CD8-positive, alpha-beta memory T cell (primary cell): ENCODE results near the gene LRGUK. TPM values are rescaled to one million over a fixed set of nuclear protein-coding genes. Genes with fewer than 3 reads are reported as not detected.

Experiments used
- CTCF ChIA-PET: fragments of 350-600 bp; sonication (Branson Sonifier 250); formaldehyde crosslinking; loops from one replicate; lab custom pipeline; 2021; ENCODE audit warnings: antibody characterized with exemption; lab: Charles Lee
- POLR2A ChIA-PET: fragments of 350-600 bp; sonication (Branson Sonifier 250); formaldehyde crosslinking; loops from one replicate; lab custom pipeline; 2021; ENCODE audit warnings: antibody characterized with exemption; lab: Charles Lee
- DNase-seq, 5 donors: peaks; one replicate each; pipeline versions ENCODE4 v3.0.0 to v3.0.0-alpha.2; 2020 to 2022; ENCODE audit warnings: mixed read lengths in 1 of 5
- H3K27ac ChIP-seq: one replicate; pipeline ENCODE4 v1.7.0; 2013; ENCODE audit warnings: low read depth, mild to moderate bottlenecking, low read length, moderate library complexity
- H3K27me3 ChIP-seq: 2 replicates; pipeline ENCODE4 v1.7.0; 2013; ENCODE audit warnings: low read length, mild to moderate bottlenecking; ENCODE audit not compliant: insufficient read depth, poor library complexity, severe bottlenecking
- H3K36me3 ChIP-seq: 2 replicates; pipeline ENCODE4 v1.7.0; 2013; ENCODE audit warnings: mild to moderate bottlenecking, low read length, moderate library complexity; ENCODE audit not compliant: insufficient read depth
- H3K4me1 ChIP-seq: 2 replicates; pipeline ENCODE4 v1.7.0; 2013; ENCODE audit warnings: mild to moderate bottlenecking, low read length, moderate library complexity; ENCODE audit not compliant: insufficient read depth
- H3K4me3 ChIP-seq: 2 replicates; pipeline ENCODE4 v1.7.0; 2013; ENCODE audit warnings: mild to moderate bottlenecking, low read length
- H3K9me3 ChIP-seq: 2 replicates; pipeline ENCODE4 v1.7.0; 2013; ENCODE audit warnings: mild to moderate bottlenecking, low read length
- H3K27ac Mint-ChIP-seq, 8 donors: one replicate each; pipeline ENCODE4 v1.8.0; 2020 to 2021; ENCODE audit warnings: mixed read lengths in 8 of 8, mild to moderate bottlenecking in 6 of 8, inconsistent platforms in 3 of 8, moderate library complexity in 3 of 8
- H3K27me3 Mint-ChIP-seq, 2 donors: one replicate each; pipeline ENCODE4 v1.8.0; 2020 to 2021; ENCODE audit warnings: mixed read lengths in 2 of 2, mild to moderate bottlenecking in 1 of 2, moderate library complexity in 1 of 2
- H3K36me3 Mint-ChIP-seq, 3 donors: one replicate each; pipeline ENCODE4 v1.8.0; 2020 to 2021; ENCODE audit warnings: mixed read lengths in 3 of 3, inconsistent platforms in 1 of 3, mild to moderate bottlenecking in 1 of 3
- H3K4me1 Mint-ChIP-seq, 3 donors: one replicate each; pipeline ENCODE4 v1.8.0; 2020 to 2021; ENCODE audit warnings: mixed read lengths in 3 of 3, inconsistent platforms in 1 of 3, mild to moderate bottlenecking in 1 of 3
- H3K4me3 Mint-ChIP-seq, 7 donors: one replicate each; pipeline ENCODE4 v1.8.0; 2020 to 2021; ENCODE audit warnings: mixed read lengths in 7 of 7, mild to moderate bottlenecking in 6 of 7, moderate library complexity in 4 of 7, inconsistent platforms in 2 of 7
- H3K9me3 Mint-ChIP-seq, 5 donors: one replicate each; pipeline ENCODE4 v1.8.0; 2020 to 2022; ENCODE audit warnings: mixed read lengths in 5 of 5, mild to moderate bottlenecking in 3 of 5, moderate library complexity in 2 of 5, inconsistent platforms in 1 of 5
- polyA plus RNA-seq: library from polyadenylated mRNA; unstranded; fragments of 300-500 nt; fragmentation: Illumina TruSeq; gene quantifications from one replicate; pipeline ENCODE4 v1.2.3, GENCODE V29; 2021
- total RNA-seq, 2 experiments: library from RNA; stranded (reverse); gene quantifications; one replicate each; pipeline ENCODE4 v1.2.3, GENCODE V29; 2021

The LRGUK gene
- total and polyA plus RNA-seq, 3 experiments from 2014 or later = 0.18 to 0.31 TPM; not detected in 1

GRCh38 chr7:134086998-134087735 is 40.0 kb upstream of the LRGUK start:
- CTCF ChIA-PET = no interaction called here
- Histone ChIP-seq H3K9me3 (no peaks in the 10 kb centered on the region), H3K27me3 (no peaks in the 10 kb centered on the region), H3K4me1 (peaks cover 4% of the 10 kb centered on the region), H3K4me3 (no peak overlapping the region), H3K36me3 (no peaks in the 10 kb centered on the region), H3K27ac (no peak overlapping the region)
- Mint-ChIP-seq H3K4me3 (no peak overlapping the region), H3K27ac (no peak overlapping the region), H3K36me3 (peaks cover 0 to 23% (median 2%) of the 10 kb centered on the region in 3 donors), H3K4me1 (no peaks in the 10 kb centered on the region), H3K9me3 (peaks cover 13 to 37% (median 32%) of the 10 kb centered on the region in 5 donors), H3K27me3 (no peaks in the 10 kb centered on the region)
- no peak for DNase-seq
- POLR2A ChIA-PET = no interaction called here

- CTCF ChIA-PET = no interaction called here
- H3K36me3 ChIP-seq = no peaks in the 10 kb centered on the region
- no peaks in the 10 kb centered on the region for H3K27me3 ChIP-seq
- Mint-ChIP-seq H3K4me3 (no peak overlapping the region), H3K4me1 (no peaks in the 10 kb centered on the region), H3K36me3 (peaks cover 0 to 23% (median 0%) of the 10 kb centered on the region in 3 donors), H3K27me3 (no peaks in the 10 kb centered on the region), H3K9me3 (peaks cover 22 to 42% (median 37%) of the 10 kb centered on the region in 5 donors), H3K27ac (no peak overlapping the region)
- H3K4me1 ChIP-seq = peaks cover 3% of the 10 kb centered on the region
- no peak for DNase-seq
- H3K4me3 ChIP-seq = no peak overlapping the region
- H3K27ac ChIP-seq = no peak overlapping the region
- POLR2A ChIA-PET = no interaction called here
- no peaks in the 10 kb centered on the region for H3K9me3 ChIP-seq
Measured at GRCh38 chr7:134088199-134088598, 38.9 kb upstream of the LRGUK start.

- H3K27ac Mint-ChIP-seq = no peak overlapping the region
- no peaks in the 10 kb centered on the region for H3K9me3 ChIP-seq
- H3K36me3 Mint-ChIP-seq = peaks cover 0 to 31% (median 0%) of the 10 kb centered on the region in 3 donors
- no peaks in the 10 kb centered on the region for H3K4me1 Mint-ChIP-seq
- no peak for DNase-seq
- H3K9me3 Mint-ChIP-seq = peaks cover 35 to 54% (median 44%) of the 10 kb centered on the region in 5 donors
- no peak overlapping the region for H3K27ac ChIP-seq
- ChIA-PET POLR2A (no interaction called here), CTCF (no interaction called here)
- no peaks in the 10 kb centered on the region for H3K36me3 ChIP-seq
- peaks cover 0 to 3% of the 10 kb centered on the region in 2 donors for H3K27me3 Mint-ChIP-seq
- no peaks in the 10 kb centered on the region for H3K4me1 ChIP-seq
- H3K4me3 ChIP-seq = no peak overlapping the region
- no peaks in the 10 kb centered on the region for H3K27me3 ChIP-seq
- no peak overlapping the region for H3K4me3 Mint-ChIP-seq
Measured at GRCh38 chr7:134089446-134089845, 37.7 kb upstream of the LRGUK start.

- Histone ChIP-seq H3K9me3 (no peaks in the 10 kb centered on the region), H3K27me3 (no peaks in the 10 kb centered on the region), H3K27ac (no peak overlapping the region), H3K4me3 (no peak overlapping the region), H3K36me3 (no peaks in the 10 kb centered on the region), H3K4me1 (no peaks in the 10 kb centered on the region)
- Mint-ChIP-seq H3K36me3 (peaks cover 0 to 23% (median 0%) of the 10 kb centered on the region in 3 donors), H3K9me3 (peaks cover 22 to 48% (median 34%) of the 10 kb centered on the region in 5 donors), H3K4me3 (no peak overlapping the region), H3K4me1 (no peaks in the 10 kb centered on the region), H3K27me3 (peaks cover 0 to 3% of the 10 kb centered on the region in 2 donors), H3K27ac (no peak overlapping the region)
- ChIA-PET CTCF (interaction anchor here (1.4 kb wide), 1 partner anchor 43 kb away, joined by 3 read pairs; no protein-coding TSS in a partner anchor), POLR2A (no interaction called here)
- DNase-seq = no peak
Measured at GRCh38 chr7:134098072-134098471, 29.1 kb upstream of the LRGUK start.

GRCh38 chr7:134101716-134102115 is 25.4 kb upstream of the LRGUK start:
- Mint-ChIP-seq H3K27ac (no peak overlapping the region), H3K9me3 (peaks cover 0 to 17% (median 6%) of the 10 kb centered on the region in 5 donors), H3K27me3 (no peaks in the 10 kb centered on the region), H3K4me3 (no peak overlapping the region), H3K36me3 (peaks cover 0 to 6% (median 0%) of the 10 kb centered on the region in 3 donors), H3K4me1 (no peaks in the 10 kb centered on the region)
- Histone ChIP-seq H3K4me3 (no peak overlapping the region), H3K27me3 (no peaks in the 10 kb centered on the region), H3K4me1 (no peaks in the 10 kb centered on the region), H3K9me3 (no peaks in the 10 kb centered on the region), H3K36me3 (no peaks in the 10 kb centered on the region), H3K27ac (no peak overlapping the region)
- no peak for DNase-seq
- ChIA-PET POLR2A (no interaction called here), CTCF (no interaction called here)

- ChIA-PET POLR2A (no interaction called here), CTCF (no interaction called here)
- Mint-ChIP-seq H3K4me3 (no peak overlapping the region), H3K4me1 (no peaks in the 10 kb centered on the region), H3K9me3 (peaks cover 0 to 3% (median 0%) of the 10 kb centered on the region in 5 donors), H3K27me3 (no peaks in the 10 kb centered on the region), H3K27ac (no peak overlapping the region), H3K36me3 (peaks cover 0 to 6% (median 0%) of the 10 kb centered on the region in 3 donors)
- Histone ChIP-seq H3K27me3 (no peaks in the 10 kb centered on the region), H3K9me3 (no peaks in the 10 kb centered on the region), H3K27ac (no peak overlapping the region), H3K4me3 (no peak overlapping the region), H3K4me1 (no peaks in the 10 kb centered on the region), H3K36me3 (no peaks in the 10 kb centered on the region)
- DNase-seq = no peak
Measured at GRCh38 chr7:134104166-134104565, 23.0 kb upstream of the LRGUK start.

GRCh38 chr7:134105841-134106240 is 21.3 kb upstream of the LRGUK start:
- Mint-ChIP-seq H3K9me3 (peaks cover 0 to 3% (median 0%) of the 10 kb centered on the region in 5 donors), H3K4me1 (no peaks in the 10 kb centered on the region), H3K27ac (no peak overlapping the region), H3K4me3 (no peak overlapping the region), H3K27me3 (no peaks in the 10 kb centered on the region), H3K36me3 (peaks cover 0 to 5% (median 0%) of the 10 kb centered on the region in 3 donors)
- H3K27ac ChIP-seq = no peak overlapping the region
- no peaks in the 10 kb centered on the region for H3K36me3 ChIP-seq
- CTCF ChIA-PET = no interaction called here
- H3K9me3 ChIP-seq = no peaks in the 10 kb centered on the region
- H3K27me3 ChIP-seq = no peaks in the 10 kb centered on the region
- no peak for DNase-seq
- H3K4me3 ChIP-seq = no peak overlapping the region
- POLR2A ChIA-PET = no interaction called here
- H3K4me1 ChIP-seq = no peaks in the 10 kb centered on the region

- no peaks in the 10 kb centered on the region for H3K4me1 Mint-ChIP-seq
- CTCF ChIA-PET = interaction anchor here (1.1 kb wide), 1 partner anchor 18 kb away, joined by 3 read pairs; the partner anchor contains the start of gene LRGUK
Measured at GRCh38 chr7:134108802-134109201, 18.3 kb upstream of the LRGUK start.

More at GRCh38 chr7:134108802-134109201, 18.3 kb upstream of the LRGUK start:
- H3K36me3 Mint-ChIP-seq = no peaks in the 10 kb centered on the region
- no peaks in the 10 kb centered on the region for H3K9me3 Mint-ChIP-seq
- no peaks in the 10 kb centered on the region for H3K27me3 Mint-ChIP-seq
- Histone ChIP-seq H3K4me1 (no peaks in the 10 kb centered on the region), H3K27me3 (no peaks in the 10 kb centered on the region), H3K9me3 (no peaks in the 10 kb centered on the region), H3K36me3 (no peaks in the 10 kb centered on the region), H3K4me3 (no peak overlapping the region), H3K27ac (no peak overlapping the region)
- DNase-seq = no peak
- H3K4me3 Mint-ChIP-seq = no peak overlapping the region
- POLR2A ChIA-PET = no interaction called here
- H3K27ac Mint-ChIP-seq = no peak overlapping the region
